H1 (cell line): ENCODE measurements around the gene COL5A3. TPM values are rescaled to one million over a fixed set of nuclear protein-coding genes. Genes with fewer than 3 reads are reported as not detected.

Source experiments
- CTCF ChIA-PET: fragments of 300-600 bp; sonication (Branson Sonifier 250); formaldehyde crosslinking; loops from one replicate; lab custom pipeline; 2021; ENCODE audit not compliant: partially characterized antibody; lab: Charles Lee
- POLR2A ChIA-PET: fragments of 300-600 bp; sonication (Branson Sonifier 250); formaldehyde crosslinking; loops from one replicate; lab custom pipeline; 2021; ENCODE audit warnings: inconsistent platforms; ENCODE audit not compliant: partially characterized antibody; lab: Charles Lee
- DNase-seq, 2 experiments: peaks; one replicate each; pipeline versions ENCODE4 v3.0.0 to v3.0.0-alpha.2; 2010 to 2022; ENCODE audit warnings: low spot score in 2 of 2, low read depth in 1 of 2, mixed read lengths in 1 of 2
- FAIRE-seq: peaks from 2 replicates; lab custom pipeline; 2011; peaks lifted over from hg19 to GRCh38; lab: Jason Lieb, UNC
- H2AFZ ChIP-seq: 2 replicates; pipeline ENCODE4 v1.8.1; 2012; ENCODE audit warnings: low read length, inconsistent platforms
- H2AK5ac ChIP-seq: 2 replicates; pipeline ENCODE4 v1.6.1; 2013; ENCODE audit warnings: low read depth, low read length
- H2BK120ac ChIP-seq: replicated peaks from 2 replicates; pipeline ENCODE3; 2013; ENCODE audit warnings: low read depth, low read length, inconsistent platforms
- H2BK12ac ChIP-seq: 2 replicates; pipeline ENCODE4 v1.6.1; 2013; ENCODE audit warnings: low read depth, low read length
- H2BK15ac ChIP-seq: 2 replicates; pipeline ENCODE4 v1.6.1; 2013; ENCODE audit warnings: low read length
- H2BK20ac ChIP-seq: 2 replicates; pipeline ENCODE4 v1.6.1; 2013; ENCODE audit warnings: low read length
- H2BK5ac ChIP-seq: 2 replicates; pipeline ENCODE4 v1.6.1; 2013; ENCODE audit warnings: low read depth, low read length
- H3K14ac ChIP-seq: 2 replicates; pipeline ENCODE4 v1.6.1; 2013; ENCODE audit warnings: inconsistent platforms; ENCODE audit not compliant: insufficient read length
- H3K18ac ChIP-seq: 2 replicates; pipeline ENCODE4 v1.6.1; 2013; ENCODE audit warnings: low read length; ENCODE audit errors: extremely low read depth
- H3K23ac ChIP-seq: 2 replicates; pipeline ENCODE4 v1.6.1; 2013; ENCODE audit warnings: inconsistent platforms; ENCODE audit not compliant: insufficient read length
- H3K23me2 ChIP-seq: 2 replicates; pipeline ENCODE4 v1.6.1; 2013; ENCODE audit warnings: low read depth, low read length
- H3K27ac ChIP-seq: 2 replicates; pipeline ENCODE4 v1.6.1; 2011; ENCODE audit warnings: low read depth, low read length, inconsistent platforms
- H3K27me3 ChIP-seq, 4 experiments: replicated peaks in 1 of 4; 1 replicate in 1 of 4; 2 replicates in 3 of 4; pipeline versions ENCODE4 v1.6.1 to v1.8.1; 2011 to 2013; ENCODE audit warnings: low read length in 3 of 4, mild to moderate bottlenecking in 3 of 4, inconsistent platforms in 2 of 4, mixed read lengths in 2 of 4, moderate library complexity in 1 of 4; ENCODE audit not compliant: control insufficient read depth in 3 of 4, insufficient read depth in 3 of 4; ENCODE audit errors: extremely low read depth in 1 of 4
- H3K36me3 ChIP-seq, 4 experiments: 2 replicates each; pipeline versions ENCODE4 v1.6.1 to v1.8.1; 2011 to 2013; ENCODE audit warnings: mild to moderate bottlenecking in 4 of 4, low read length in 3 of 4, moderate library complexity in 2 of 4, control low read depth in 1 of 4, inconsistent platforms in 1 of 4; ENCODE audit not compliant: insufficient read depth in 4 of 4, control insufficient read depth in 2 of 4
- H3K4ac ChIP-seq: replicated peaks from 2 replicates; pipeline ENCODE3; 2013; ENCODE audit warnings: low read length, low read depth, mixed read lengths, inconsistent platforms; ENCODE audit not compliant: insufficient read length
- H3K4me1 ChIP-seq, 4 experiments: replicated peaks in 1 of 4; 1 replicate in 1 of 4; 2 replicates in 3 of 4; pipeline versions ENCODE4 v1.6.1 to v1.8.1; 2011 to 2013; ENCODE audit warnings: low read length in 3 of 4, inconsistent platforms in 2 of 4, mixed read lengths in 1 of 4; ENCODE audit not compliant: insufficient read depth in 4 of 4, control insufficient read depth in 3 of 4
- H3K4me2 ChIP-seq, 2 experiments: 2 replicates each; pipeline versions ENCODE4 v1.6.1 to v1.8.1; 2011 to 2013; ENCODE audit warnings: low read depth in 2 of 2, low read length in 2 of 2, control low read depth in 1 of 2, inconsistent platforms in 1 of 2, mild to moderate bottlenecking in 1 of 2; ENCODE audit not compliant: insufficient read depth in 1 of 2
- H3K4me3 ChIP-seq, 4 experiments: fragments of 200-600, 300-600 bp in 1 of 4; sonication (generic), shearing (Covaris generic), sonication (Bioruptor Twin) in 1 of 4; 2 replicates each; pipeline versions ENCODE4 v1.5.1 to v1.8.1; 2011 to 2016; ENCODE audit warnings: low read length in 4 of 4, low read depth in 3 of 4, control low read depth in 2 of 4, inconsistent platforms in 2 of 4, mild to moderate bottlenecking in 2 of 4, mixed read lengths in 1 of 4, moderate library complexity in 1 of 4; ENCODE audit not compliant: insufficient read depth in 2 of 4; ENCODE audit errors: extremely low read depth in 1 of 4
- H3K56ac ChIP-seq: replicated peaks from 2 replicates; pipeline ENCODE3; 2013; ENCODE audit warnings: low read depth, mild to moderate bottlenecking, mixed read lengths, low read length, inconsistent platforms; ENCODE audit not compliant: insufficient read length
- H3K79me1 ChIP-seq: 2 replicates; pipeline ENCODE4 v1.6.1; 2013; ENCODE audit warnings: low read depth, low read length, control low read depth
- H3K79me2 ChIP-seq, 2 experiments: 2 replicates each; pipeline versions ENCODE4 v1.6.1 to v1.8.1; 2012 to 2013; ENCODE audit warnings: low read length in 2 of 2, mild to moderate bottlenecking in 2 of 2, inconsistent platforms in 1 of 2; ENCODE audit not compliant: insufficient read depth in 2 of 2, control insufficient read depth in 1 of 2
- H3K9ac ChIP-seq, 4 experiments: replicated peaks in 1 of 4; 1 replicate in 1 of 4; 2 replicates in 3 of 4; pipeline versions ENCODE4 v1.6.1 to v1.8.1; 2011 to 2013; ENCODE audit warnings: low read depth in 3 of 4, low read length in 3 of 4, control low read depth in 2 of 4, mild to moderate bottlenecking in 2 of 4, moderate library complexity in 2 of 4, inconsistent platforms in 1 of 4; ENCODE audit errors: extremely low read depth in 1 of 4
- H3K9me3 ChIP-seq, 2 experiments: 2 replicates each; pipeline versions ENCODE4 v1.6.1 to v1.8.1; 2012 to 2013; ENCODE audit warnings: mild to moderate bottlenecking in 2 of 2, moderate library complexity in 2 of 2, control low read depth in 1 of 2, inconsistent platforms in 1 of 2, low read depth in 1 of 2, low read length in 1 of 2, mixed read lengths in 1 of 2; ENCODE audit not compliant: insufficient read depth in 2 of 2
- H4K20me1 ChIP-seq, 2 experiments: replicated peaks in 1 of 2; 2 replicates each; pipeline versions ENCODE3 to v1.8.1; 2011 to 2013; ENCODE audit warnings: inconsistent platforms in 2 of 2, low read length in 2 of 2, mild to moderate bottlenecking in 1 of 2; ENCODE audit not compliant: insufficient read depth in 2 of 2, control insufficient read depth in 1 of 2
- H4K5ac ChIP-seq: 2 replicates; pipeline ENCODE4 v1.6.1; 2013; ENCODE audit warnings: low read length, low read depth, mixed read lengths, inconsistent platforms; ENCODE audit not compliant: insufficient read length
- H4K8ac ChIP-seq: 2 replicates; pipeline ENCODE4 v1.8.0; 2013; ENCODE audit warnings: mild to moderate bottlenecking, moderate library complexity, low read length, inconsistent platforms; ENCODE audit not compliant: insufficient read depth; ENCODE audit errors: extremely low read depth
- H4K91ac ChIP-seq: replicated peaks from 2 replicates; pipeline ENCODE3; 2013; ENCODE audit warnings: low read length, mixed read lengths, inconsistent platforms; ENCODE audit not compliant: insufficient read length
- GABPA ChIP-seq: IDR thresholded peaks from 2 replicates; pipeline ENCODE4 v1.6.1; 2011; ENCODE audit warnings: mild to moderate bottlenecking, low read length, moderate library complexity, borderline replicate concordance; ENCODE audit not compliant: insufficient read depth
- GTF2F1 ChIP-seq: IDR thresholded peaks from 2 replicates; pipeline ENCODE4 v1.6.1; 2012; ENCODE audit warnings: low read depth, low read length, improper control_type of control experiment, borderline replicate concordance
- NRF1 ChIP-seq: IDR thresholded peaks from 2 replicates; pipeline ENCODE4 v1.6.1; 2011; ENCODE audit warnings: mild to moderate bottlenecking, low read depth, low read length, improper control_type of control experiment
- TAF7 ChIP-seq: optimal IDR thresholded peaks from 2 replicates; pipeline ENCODE3; 2011; ENCODE audit warnings: low read depth, mild to moderate bottlenecking, inconsistent platforms, low read length, moderate library complexity, borderline replicate concordance
- WGBS, 2 experiments: shearing (Covaris generic) in 1 of 2; methylation state at CpG; one replicate each; pipeline versions ENCODE4 v1.1.6 to v1.1.7; 2013 to 2015; ENCODE audit warnings: low lambda C conversion rate in 2 of 2, mixed read lengths in 2 of 2, inconsistent platforms in 1 of 2, low coverage in 1 of 2, missing lambda C conversion rate in 1 of 2; ENCODE audit not compliant: insufficient replicate concordance in 2 of 2, insufficient coverage in 1 of 2, insufficient read length in 1 of 2; ENCODE audit errors: extremely low coverage in 1 of 2, missing lambda C conversion rate in 1 of 2; 5-methylcytosine and 5-hydroxymethylcytosine counted together
- polyA plus RNA-seq, 7 experiments: library from polyadenylated mRNA; depleted of rRNA in 3 of 7; stranded (reverse) in 5 of 7; unstranded in 2 of 7; fragments of >200 nt in 5 of 7; fragments of 200-250 nt in 2 of 7; gene quantifications; 1 replicate in 5 of 7; 2 replicates in 1 of 7; 4 replicates in 1 of 7; pipeline versions ENCODE4 v1.2.1 to v1.2.3, GENCODE V29; 2011 to 2013; ENCODE audit warnings: missing spikeins in 2 of 7, mixed read lengths in 2 of 7
- total RNA-seq: library from RNA; stranded (reverse); fragmentation: NEBNext Ultra II Directional; extraction: Animal tissue kit (Norgen Biotek cat#: 25700); gene quantifications from 2 replicates; pipeline ENCODE4 v1.2.1, GENCODE V29; 2021
- TF ChIP-seq, protein P1 (sequence below): IDR thresholded peaks from 2 replicates; pipeline ENCODE4 v1.6.1; 2012; ENCODE audit warnings: inconsistent platforms

Gene COL5A3
- total and polyA plus RNA-seq, 2 of the 8 experiments (the other 6 are each of a cell fraction or from before 2014, with no cell fraction given), result 0.67 to 0.74 TPM

- TF ChIP-seq NRF1, result no peak
- TF ChIP-seq, protein P1, sequence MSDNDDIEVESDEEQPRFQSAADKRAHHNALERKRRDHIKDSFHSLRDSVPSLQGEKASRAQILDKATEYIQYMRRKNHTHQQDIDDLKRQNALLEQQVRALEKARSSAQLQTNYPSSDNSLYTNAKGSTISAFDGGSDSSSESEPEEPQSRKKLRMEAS, result no peak
- TF ChIP-seq GABPA, result no peak
- TF ChIP-seq GTF2F1, result no peak
- no peak for TF ChIP-seq TAF7
- Histone ChIP-seq H2AFZ (no peak overlapping the region), H3K9me3 (no peaks in the 10 kb centered on the region), H3K4me1 (no peaks in the 10 kb centered on the region), H3K4ac (no peak overlapping the region), H3K79me1 (no peaks in the 10 kb centered on the region), H3K27ac (no peak overlapping the region), H4K91ac (no peak overlapping the region), H4K5ac (no peak overlapping the region), H3K79me2 (no peaks in the 10 kb centered on the region), H2AK5ac (no peak overlapping the region), H3K4me2 (no peak overlapping the region), H2BK12ac (0 out of 2 replicates have a peak overlapping the region, but pooled peaks have one; percentile 39), H2BK15ac (no peak overlapping the region; the same call in 1 of the 2 replicates), H3K14ac (no peak overlapping the region), H3K56ac (no peak overlapping the region), H4K8ac (no peak overlapping the region; the same call in 1 of the 2 replicates), H3K27me3 (peaks cover 0 to 3% (median 0%) of the 10 kb centered on the region in 4 experiments; a peak in 1 of 7 replicates), H2BK120ac (no peak overlapping the region), H2BK20ac (no peak overlapping the region), H3K9ac (no peak overlapping the region), H3K4me3 (no peak overlapping the region), H3K36me3 (no peaks in the 10 kb centered on the region), H3K23ac (no peak overlapping the region), H4K20me1 (no peaks in the 10 kb centered on the region), H2BK5ac (no peak overlapping the region), H3K18ac (no peak overlapping the region), H3K23me2 (no peaks in the 10 kb centered on the region)
- FAIRE-seq, result no peak
- no peak for DNase-seq
- ChIA-PET CTCF (interaction anchor here (0.9 to 8.8 kb wide), 10 partner anchors 10 to 90 kb away, joined by 3 to 45 read pairs (median 3); partner anchors contain the start of gene COL5A3), POLR2A (interaction anchor here (0.6 to 1.3 kb wide), 4 partner anchors 11 to 151 kb away, joined by 3 to 4 read pairs (median 4); partner anchors contain the start of gene COL5A3)
- WGBS, 2 experiments, result 92% methylated on average over 23 of the region's 23 CpGs; no CpG with 5 or more reads in 1 of the 2 experiments
Observed at GRCh38 chr19:10021446-10021845, 11.1 kb upstream of the COL5A3 start.
